Parathyroid adenoma (tissue), 2 donors: ENCODE results near the gene TMC5.

Experiments
- H2AFZ ChIP-seq: fragments of 300-600 bp; sonication (generic); one replicate; pipeline ENCODE4 v1.7.0; 2017; ENCODE audit warnings: antibody characterized with exemption, mild to moderate bottlenecking
- H3K27ac ChIP-seq: fragments of 300-600 bp; sonication (generic); one replicate; pipeline ENCODE4 v1.7.0; 2017
- H3K27me3 ChIP-seq: fragments of 300-600 bp; sonication (generic); one replicate; pipeline ENCODE4 v1.7.0; 2017; ENCODE audit warnings: low read length; ENCODE audit not compliant: control insufficient read depth, insufficient read depth
- H3K36me3 ChIP-seq: fragments of 300-600 bp; sonication (generic); one replicate; pipeline ENCODE4 v1.7.0; 2017; ENCODE audit warnings: low read length; ENCODE audit not compliant: control insufficient read depth, insufficient read depth
- H3K4me1 ChIP-seq: fragments of 300-600 bp; sonication (generic); one replicate; pipeline ENCODE4 v1.7.0; 2017; ENCODE audit warnings: control low read depth
- H3K4me2 ChIP-seq: fragments of 300-600 bp; sonication (generic); one replicate; pipeline ENCODE4 v1.7.0; 2017; ENCODE audit warnings: low read length
- H3K4me3 ChIP-seq: fragments of 300-600 bp; sonication (generic); one replicate; pipeline ENCODE4 v1.7.0; 2017; ENCODE audit warnings: low read depth, low read length
- H3K79me2 ChIP-seq: fragments of 300-600 bp; sonication (generic); one replicate; pipeline ENCODE4 v1.7.0; 2017; ENCODE audit warnings: control low read depth
- H3K9ac ChIP-seq: fragments of 300-600 bp; sonication (generic); one replicate; pipeline ENCODE4 v1.7.0; 2017; ENCODE audit warnings: mild to moderate bottlenecking
- H3K9me3 ChIP-seq: fragments of 300-600 bp; sonication (generic); one replicate; pipeline ENCODE4 v1.7.0; 2017; ENCODE audit warnings: low read length; ENCODE audit not compliant: control insufficient read depth
- CTCF ChIP-seq: fragments of 300-600 bp; sonication (generic); IDR thresholded peaks from one replicate; pipeline ENCODE4 v1.7.0; 2017; ENCODE audit warnings: antibody characterized with exemption, mild to moderate bottlenecking
- donor health status: primary hyperparathyroidism.

TMC5 gene

GRCh38 chr16:19437280-19437679 lies 19.6 kb downstream of the TMC5 start:
- no peak overlapping the region for H3K4me3 ChIP-seq
- no peak for TF ChIP-seq CTCF
- H3K4me2 ChIP-seq: no peak overlapping the region
- H3K9me3 ChIP-seq: no peaks in the 10 kb centered on the region
- no peaks in the 10 kb centered on the region for H3K4me1 ChIP-seq
- H3K27ac ChIP-seq: no peak overlapping the region
- H3K27me3 ChIP-seq: no peaks in the 10 kb centered on the region
- no peaks in the 10 kb centered on the region for H3K79me2 ChIP-seq
- no peaks in the 10 kb centered on the region for H3K36me3 ChIP-seq
- no peak overlapping the region for H2AFZ ChIP-seq
- no peak overlapping the region for H3K9ac ChIP-seq

- no peaks in the 10 kb centered on the region for H3K36me3 ChIP-seq
- H3K27ac ChIP-seq: no peak overlapping the region
- H3K9ac ChIP-seq: no peak overlapping the region
- H3K27me3 ChIP-seq: no peaks in the 10 kb centered on the region
- H3K79me2 ChIP-seq: no peaks in the 10 kb centered on the region
- TF ChIP-seq CTCF: no peak
- no peak overlapping the region for H3K4me3 ChIP-seq
- no peaks in the 10 kb centered on the region for H3K9me3 ChIP-seq
- H3K4me2 ChIP-seq: no peak overlapping the region
- H3K4me1 ChIP-seq: no peaks in the 10 kb centered on the region
- H2AFZ ChIP-seq: no peak overlapping the region
Measured at GRCh38 chr16:19438739-19439138, 21.1 kb downstream of the TMC5 start.

- H3K4me1 ChIP-seq: no peaks in the 10 kb centered on the region
- no peaks in the 10 kb centered on the region for H3K79me2 ChIP-seq
- no peak overlapping the region for H2AFZ ChIP-seq
- H3K9me3 ChIP-seq: no peaks in the 10 kb centered on the region
- H3K36me3 ChIP-seq: no peaks in the 10 kb centered on the region
- H3K27me3 ChIP-seq: no peaks in the 10 kb centered on the region
- H3K9ac ChIP-seq: no peak overlapping the region
- H3K27ac ChIP-seq: no peak overlapping the region
- no peak overlapping the region for H3K4me2 ChIP-seq
- no peak overlapping the region for H3K4me3 ChIP-seq
- no peak for TF ChIP-seq CTCF
Measured at GRCh38 chr16:19439483-19439882, 21.8 kb downstream of the TMC5 start.

- H2AFZ ChIP-seq: no peak overlapping the region
- H3K9me3 ChIP-seq: no peaks in the 10 kb centered on the region
- no peaks in the 10 kb centered on the region for H3K4me1 ChIP-seq
- no peaks in the 10 kb centered on the region for H3K79me2 ChIP-seq
- no peak overlapping the region for H3K9ac ChIP-seq
- H3K27ac ChIP-seq: no peak overlapping the region
- H3K4me3 ChIP-seq: no peak overlapping the region
- no peaks in the 10 kb centered on the region for H3K36me3 ChIP-seq
- H3K27me3 ChIP-seq: no peaks in the 10 kb centered on the region
- H3K4me2 ChIP-seq: no peak overlapping the region
- no peak for TF ChIP-seq CTCF
Measured at GRCh38 chr16:19443659-19444058, 26.0 kb downstream of the TMC5 start.

GRCh38 chr16:19446300-19446846 lies 28.7 kb downstream of the TMC5 start:
- H3K27me3 ChIP-seq: no peaks in the 10 kb centered on the region
- H3K4me1 ChIP-seq: no peaks in the 10 kb centered on the region
- no peaks in the 10 kb centered on the region for H3K9me3 ChIP-seq
- TF ChIP-seq CTCF: no peak
- H3K36me3 ChIP-seq: no peaks in the 10 kb centered on the region
- H3K4me3 ChIP-seq: no peak overlapping the region
- H2AFZ ChIP-seq: no peak overlapping the region
- H3K27ac ChIP-seq: no peak overlapping the region
- no peaks in the 10 kb centered on the region for H3K79me2 ChIP-seq
- no peak overlapping the region for H3K4me2 ChIP-seq
- no peak overlapping the region for H3K9ac ChIP-seq
